Body of pancreas (tissue), 4 donors: Measurements from ENCODE around the gene IZUMO4.

ENCODE experiments used
- CTCF ChIP-seq, 7 experiments: fragments of 450-650 bp in 4 of 7; fragments of 200-600 bp in 3 of 7; sonication (generic) in 3 of 7; IDR thresholded peaks; one replicate each; pipeline ENCODE4 v1.5.1; 2016 to 2019; ENCODE audit warnings: antibody characterized with exemption in 7 of 7
- POLR2A ChIP-seq, 3 donors: fragments of 450-650 bp; IDR thresholded peaks; one replicate each; pipeline ENCODE4 v1.6.1; 2016; ENCODE audit warnings: antibody characterized with exemption in 3 of 3, mild to moderate bottlenecking in 2 of 3

- TF ChIP-seq POLR2A (IDR thresholded peaks at IDR 0.05) = no peak
- TF ChIP-seq CTCF (IDR thresholded peaks at IDR 0.05) = no peak
Observed at GRCh38 chr19:2063824-2064223, 32.9 kb upstream of the IZUMO4 start.
